G401 (cell line): ENCODE results near the gene ZNF738. TPM values are rescaled to one million over a fixed set of nuclear protein-coding genes. Genes with fewer than 3 reads are reported as not detected.
"Not testable (repeated sequence)": the region's sequence is repeated elsewhere in the genome, so short reads cannot be mapped to it uniquely, and the experiment has no call there.

Source experiments
- DNase-seq: peaks from one replicate; pipeline ENCODE4 v3.0.0-alpha.2; 2015; ENCODE audit warnings: low spot score
- in situ Hi-C: cut with HindIII; loops from 2 replicates; pipeline ENCODE4 v1.10.0; 2016; ENCODE audit warnings: low sequenced_read_pairs, mixed read lengths
- total RNA-seq: library from RNA; depleted of rRNA; stranded (reverse); fragments of >200 nt; shearing (Covaris generic); gene quantifications from 2 replicates; pipeline ENCODE4 v1.2.3, GENCODE V29; 2014; rRNA removed

The ZNF738 gene
- 10.3 and 11.3 TPM in 2 replicates for total RNA-seq

GRCh38 chr19:21358768-21359451, at the start of gene ZNF738:
Gene ZNF738, plus strand, starts transcription at chr19:21359000. Its CDS starts 141 bp downstream, at chr19:21359141.
- in situ Hi-C loops, result no loop called here
- peak; percentile 99 for DNase-seq

GRCh38 chr19:21312807-21313206, 46.0 kb upstream of the ZNF738 start:
- DNase-seq, in situ Hi-C loops: not testable (repeated sequence)

GRCh38 chr19:21314676-21315075, 44.1 kb upstream of the ZNF738 start:
- peak; percentile 14 for DNase-seq
- in situ Hi-C loops, result no loop called here

- in situ Hi-C loops, result no loop called here
- DNase-seq, result no peak
Observed at GRCh38 chr19:21317821-21318220, 41.0 kb upstream of the ZNF738 start.

- in situ Hi-C loops, result no loop called here
- no peak for DNase-seq
Observed at GRCh38 chr19:21321134-21321533, 37.7 kb upstream of the ZNF738 start.

- in situ Hi-C loops, result no loop called here
- DNase-seq, result no peak
Observed at GRCh38 chr19:21321996-21322395, 36.8 kb upstream of the ZNF738 start.

- in situ Hi-C loops, result no loop called here
- peak; percentile 16 for DNase-seq
Observed at GRCh38 chr19:21322528-21322927, 36.3 kb upstream of the ZNF738 start.

GRCh38 chr19:21323000-21323399, 35.8 kb upstream of the ZNF738 start:
- in situ Hi-C loops, result no loop called here
- no peak for DNase-seq

- DNase-seq, result no peak
- in situ Hi-C loops, result no loop called here
Observed at GRCh38 chr19:21326169-21326568, 32.6 kb upstream of the ZNF738 start.

- DNase-seq, result peak; percentile 38
- in situ Hi-C loops, result no loop called here
Observed at GRCh38 chr19:21328406-21328805, 30.4 kb upstream of the ZNF738 start.

- in situ Hi-C loops, result no loop called here
- peak; percentile 97 for DNase-seq
Observed at GRCh38 chr19:21328885-21329605, 29.8 kb upstream of the ZNF738 start, which contains the start of gene ZNF708. Gene ZNF708, minus strand, starts transcription at chr19:21329410. Its CDS starts 198 bp downstream, at chr19:21329212.

- DNase-seq, result no peak
- in situ Hi-C loops, result no loop called here
Observed at GRCh38 chr19:21335721-21336120, 23.1 kb upstream of the ZNF738 start.

GRCh38 chr19:21344841-21345240, 14.0 kb upstream of the ZNF738 start:
- in situ Hi-C loops, DNase-seq: not testable (repeated sequence)

GRCh38 chr19:21352830-21353229, 6.0 kb upstream of the ZNF738 start:
- DNase-seq, result no peak
- in situ Hi-C loops, result no loop called here

GRCh38 chr19:21362291-21362690, 3.5 kb downstream of the ZNF738 start:
- in situ Hi-C loops, result no loop called here
- DNase-seq, result no peak

GRCh38 chr19:21383980-21384582, 25.3 kb downstream of the ZNF738 start:
- in situ Hi-C loops, result no loop called here
- no peak for DNase-seq

- in situ Hi-C loops, result no loop called here
- no peak for DNase-seq
Observed at GRCh38 chr19:21396121-21396520, 37.3 kb downstream of the ZNF738 start.

GRCh38 chr19:21396893-21397572, 38.2 kb downstream of the ZNF738 start, which contains the start of gene ZNF493:
Gene ZNF493, plus strand, starts transcription at chr19:21397133. Its CDS starts 105 bp downstream, at chr19:21397238.
- DNase-seq, result peak; percentile 99
- in situ Hi-C loops, result no loop called here

- in situ Hi-C loops, result no loop called here
- DNase-seq, result no peak
Observed at GRCh38 chr19:21398851-21399250, 40.1 kb downstream of the ZNF738 start.
